Subcutaneous adipose tissue (tissue), 4 donors: ENCODE results near the gene CMSS1. TPM values are rescaled to one million over a fixed set of nuclear protein-coding genes. Genes with fewer than 3 reads are reported as not detected.

Source experiments
- total RNA-seq, 4 donors: library from RNA; depleted of rRNA; stranded (reverse); fragments of >200 nt; gene quantifications; one replicate each; pipeline ENCODE4 v1.1.0, GENCODE V29; 2016
- TF ChIP-seq, protein P1 (sequence below): fragments of 450-650 bp; IDR thresholded peaks from one replicate; pipeline ENCODE4 v1.5.1; 2016; ENCODE audit warnings: low read depth, mild to moderate bottlenecking, control low read depth, antibody characterized with exemption, moderate library complexity

CMSS1 gene
- total RNA-seq, 4 donors from 2014 or later = 9.9 to 32.1 (median 19.1) TPM

DNA sequence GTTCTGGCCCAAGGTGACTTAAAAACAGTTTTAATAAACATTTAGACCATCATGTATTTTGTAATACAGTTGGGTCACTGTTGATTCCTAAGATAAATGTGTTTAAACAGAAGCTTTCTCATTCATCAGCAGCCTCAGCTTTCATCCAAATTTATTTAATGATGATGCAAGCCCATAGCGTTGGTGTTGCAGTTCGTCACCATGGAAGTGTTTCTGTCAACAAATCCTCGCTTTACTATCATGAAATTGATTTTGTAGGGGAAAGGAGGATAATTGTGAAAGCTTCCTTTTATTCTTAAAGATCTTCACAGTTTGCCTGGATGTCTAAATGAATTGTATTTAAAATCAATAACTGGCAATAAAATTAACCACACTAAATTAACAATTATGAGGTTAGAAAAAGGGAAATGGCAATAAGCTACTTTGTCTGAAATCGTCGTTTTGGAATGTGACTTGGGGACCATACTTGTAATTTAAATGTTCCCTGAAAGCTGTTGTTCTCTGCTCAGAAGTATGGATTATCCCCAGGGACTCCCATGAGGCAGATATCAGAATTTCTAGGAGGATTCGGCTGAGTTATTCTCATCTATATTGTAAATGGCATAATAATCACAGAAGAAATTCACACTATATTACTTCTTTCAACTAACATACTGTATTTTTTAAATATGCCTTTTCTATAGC, 29.0 kb downstream of the CMSS1 start:
- TF ChIP-seq, protein P1, sequence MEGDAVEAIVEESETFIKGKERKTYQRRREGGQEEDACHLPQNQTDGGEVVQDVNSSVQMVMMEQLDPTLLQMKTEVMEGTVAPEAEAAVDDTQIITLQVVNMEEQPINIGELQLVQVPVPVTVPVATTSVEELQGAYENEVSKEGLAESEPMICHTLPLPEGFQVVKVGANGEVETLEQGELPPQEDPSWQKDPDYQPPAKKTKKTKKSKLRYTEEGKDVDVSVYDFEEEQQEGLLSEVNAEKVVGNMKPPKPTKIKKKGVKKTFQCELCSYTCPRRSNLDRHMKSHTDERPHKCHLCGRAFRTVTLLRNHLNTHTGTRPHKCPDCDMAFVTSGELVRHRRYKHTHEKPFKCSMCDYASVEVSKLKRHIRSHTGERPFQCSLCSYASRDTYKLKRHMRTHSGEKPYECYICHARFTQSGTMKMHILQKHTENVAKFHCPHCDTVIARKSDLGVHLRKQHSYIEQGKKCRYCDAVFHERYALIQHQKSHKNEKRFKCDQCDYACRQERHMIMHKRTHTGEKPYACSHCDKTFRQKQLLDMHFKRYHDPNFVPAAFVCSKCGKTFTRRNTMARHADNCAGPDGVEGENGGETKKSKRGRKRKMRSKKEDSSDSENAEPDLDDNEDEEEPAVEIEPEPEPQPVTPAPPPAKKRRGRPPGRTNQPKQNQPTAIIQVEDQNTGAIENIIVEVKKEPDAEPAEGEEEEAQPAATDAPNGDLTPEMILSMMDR = no peak

DNA sequence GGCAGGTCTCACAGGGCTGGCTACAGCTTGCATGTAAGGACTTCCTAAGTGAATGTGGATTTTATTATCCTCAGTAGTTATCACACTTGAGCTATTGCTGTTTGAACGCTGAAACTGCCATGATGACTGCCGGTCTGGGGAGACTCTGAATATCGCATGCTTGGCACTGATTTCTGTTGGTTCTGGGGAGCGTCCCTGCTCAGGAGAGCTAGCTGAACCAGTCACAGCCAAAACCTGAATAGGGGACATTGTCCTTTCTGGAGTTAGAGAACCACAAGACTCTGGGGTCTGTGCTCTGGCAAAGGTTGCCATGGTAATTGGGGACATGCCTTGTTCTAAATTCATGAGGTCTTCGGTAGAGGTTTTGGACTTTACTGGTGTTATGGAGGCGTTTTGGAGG, 30.8 kb downstream of the CMSS1 start:
- TF ChIP-seq, protein P1 = no peak

DNA sequence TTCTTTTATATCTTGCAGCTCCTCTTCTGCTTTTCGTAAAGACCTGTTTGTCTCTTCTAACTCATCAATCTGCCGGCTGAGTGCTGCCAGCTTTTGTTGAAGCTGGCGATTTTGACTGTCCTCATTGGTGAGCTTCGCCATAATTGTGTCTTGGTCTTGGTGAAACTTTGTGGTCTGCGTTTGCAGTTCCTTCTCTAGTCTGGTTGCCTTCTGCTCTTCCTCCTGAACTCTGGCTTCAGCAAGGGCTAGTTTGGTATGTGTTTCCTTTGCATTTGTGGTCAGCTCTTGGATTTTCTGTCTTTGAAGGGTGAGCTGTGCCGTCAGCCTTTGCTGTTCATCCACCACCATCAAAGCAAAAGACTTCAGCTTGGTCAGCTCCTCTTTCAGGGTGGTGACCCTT, 32.9 kb downstream of the CMSS1 start:
- TF ChIP-seq, protein P1 = no peak

DNA sequence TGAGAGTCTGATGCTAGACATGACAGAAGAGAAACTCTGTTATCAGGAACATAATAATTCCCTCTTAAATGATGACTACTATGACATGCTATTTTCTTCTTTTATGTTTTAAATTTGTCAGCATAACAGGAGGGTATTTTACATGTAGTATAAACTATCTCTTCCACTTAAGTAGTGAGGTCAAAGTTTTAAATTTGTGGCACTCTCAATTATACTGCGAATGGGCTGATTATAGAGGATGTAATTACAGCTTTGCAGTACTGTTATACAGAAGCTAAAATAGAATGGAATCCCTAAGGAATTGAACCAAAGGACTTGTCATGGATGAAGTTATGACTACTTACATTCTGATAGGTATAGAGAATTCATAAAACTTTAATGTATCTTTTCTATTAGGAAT, 34.3 kb downstream of the CMSS1 start:
- TF ChIP-seq, protein P1 = no peak

DNA sequence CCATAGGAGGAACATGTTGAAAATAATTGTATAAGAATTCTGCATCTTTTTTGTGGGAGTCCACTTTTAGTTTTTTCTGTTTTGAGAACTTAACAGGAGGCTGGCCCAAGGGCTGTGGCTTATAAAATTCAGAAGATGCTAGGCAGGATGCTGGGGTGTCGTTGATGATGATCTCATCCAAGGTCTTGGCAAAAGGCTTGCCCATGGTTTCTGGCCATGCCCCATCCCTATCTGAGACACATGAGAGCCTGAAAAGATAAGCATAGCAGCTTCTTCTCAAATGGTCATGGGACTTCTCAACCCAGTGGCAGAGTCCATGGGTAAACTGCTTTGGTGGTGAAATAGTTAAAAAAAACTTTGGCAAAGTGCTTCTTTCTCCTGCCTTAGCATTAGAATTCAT, 35.2 kb downstream of the CMSS1 start:
- TF ChIP-seq, protein P1 = no peak

DNA sequence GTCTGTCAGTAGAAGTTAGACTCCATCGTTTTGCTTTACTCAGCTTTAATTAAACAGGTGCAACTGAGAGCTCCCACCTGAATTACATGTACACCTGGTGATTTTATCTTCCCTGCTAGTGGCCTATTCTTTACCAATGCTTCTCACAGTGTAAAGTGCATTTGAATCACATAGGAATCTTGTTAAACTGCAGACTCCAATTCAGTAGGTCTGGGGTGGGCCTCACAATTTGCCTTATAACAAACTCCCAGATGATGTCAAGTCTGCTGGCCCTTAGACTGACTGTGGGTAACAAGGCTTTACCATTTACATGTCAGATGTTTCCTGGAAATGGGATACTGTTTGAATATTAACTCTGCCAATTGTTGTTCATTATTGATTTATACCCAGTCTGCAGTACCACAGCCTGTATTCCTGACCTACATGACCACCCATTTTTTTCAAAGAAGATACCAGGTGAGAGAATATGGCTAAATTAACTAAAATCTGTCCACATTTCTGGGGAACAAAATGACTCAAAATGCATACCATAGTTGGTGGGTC, 37.2 kb downstream of the CMSS1 start:
- TF ChIP-seq, protein P1 = no peak

DNA sequence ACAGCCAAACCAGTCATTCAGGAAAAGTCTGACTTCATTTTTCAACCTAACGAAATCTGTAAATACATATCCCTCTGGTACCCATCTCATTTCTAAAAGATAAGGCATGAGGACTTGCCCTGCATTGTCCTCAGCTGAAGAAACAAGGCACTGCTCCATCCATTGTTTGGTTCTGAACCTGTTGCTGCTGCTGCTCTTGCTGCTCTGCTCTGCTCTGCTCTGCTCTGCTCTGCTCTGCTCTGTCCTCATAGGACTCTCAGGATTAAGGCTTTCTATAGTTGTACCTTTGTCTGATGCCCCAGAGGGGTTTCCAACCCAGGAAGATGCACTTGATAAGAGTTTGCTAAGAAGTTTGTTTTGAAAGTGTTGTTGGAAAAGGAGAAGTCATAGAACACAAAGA, 38.2 kb downstream of the CMSS1 start:
- TF ChIP-seq, protein P1 = no peak
